ENCODE results near the gene CCDC183.

GRCh38 chr9:136765041-136765440 lies 31.1 kb upstream of the CCDC183 start:
- TF ChIP-seq CTCF (IDR thresholded peaks at IDR 0.05) = no peak
- no peak for TF ChIP-seq POLR2A (IDR thresholded peaks at IDR 0.05)
